Measurements from ENCODE around the gene SH3TC1.
A peak's percentile ranks its signal among the peaks of the same experiment; 100 is the strongest.

Gene SH3TC1

GRCh38 chr4:8201321-8201781 lies 2.3 kb downstream of the SH3TC1 start:
- DNase-seq, result no peak

- no peak for DNase-seq
These were observed 3.3 kb downstream of the SH3TC1 start for GRCh38 chr4:8202108-8203051.

GRCh38 chr4:8203052-8203401 lies 3.9 kb downstream of the SH3TC1 start:
- no peak for DNase-seq

GRCh38 chr4:8203817-8204216 lies 4.7 kb downstream of the SH3TC1 start:
- DNase-seq, result no peak

GRCh38 chr4:8204576-8205227 lies 5.6 kb downstream of the SH3TC1 start:
- DNase-seq, result no peak

GRCh38 chr4:8205241-8205707 lies 6.2 kb downstream of the SH3TC1 start:
- DNase-seq, result no peak

GRCh38 chr4:8205749-8206611 lies 6.9 kb downstream of the SH3TC1 start:
- no peak for DNase-seq

GRCh38 chr4:8207314-8207713 lies 8.2 kb downstream of the SH3TC1 start:
- no peak for DNase-seq

GRCh38 chr4:8208565-8208964 lies 9.5 kb downstream of the SH3TC1 start:
- no peak for DNase-seq

GRCh38 chr4:8209181-8209874 lies 10.2 kb downstream of the SH3TC1 start:
- DNase-seq, result no peak

GRCh38 chr4:8210010-8210409 lies 10.9 kb downstream of the SH3TC1 start:
- DNase-seq, result no peak

GRCh38 chr4:8210616-8211015 lies 11.5 kb downstream of the SH3TC1 start:
- DNase-seq, result no peak

GRCh38 chr4:8211251-8211650 lies 12.2 kb downstream of the SH3TC1 start:
- DNase-seq, result no peak

GRCh38 chr4:8211737-8212581 lies 12.9 kb downstream of the SH3TC1 start:
- DNase-seq, result no peak

- no peak for DNase-seq
These were observed 13.5 kb downstream of the SH3TC1 start for GRCh38 chr4:8212622-8213021.

- DNase-seq, result no peak
These were observed 14.0 kb downstream of the SH3TC1 start for GRCh38 chr4:8213121-8213520.

GRCh38 chr4:8214136-8214535 lies 15.0 kb downstream of the SH3TC1 start:
- DNase-seq, result no peak

- DNase-seq, result peak; percentile 83
These were observed 15.9 kb downstream of the SH3TC1 start for GRCh38 chr4:8215001-8215427.

GRCh38 chr4:8215641-8216442 lies 16.8 kb downstream of the SH3TC1 start:
- DNase-seq, result no peak

- DNase-seq, result no peak
These were observed 17.6 kb downstream of the SH3TC1 start for GRCh38 chr4:8216443-8217245.
